ENCODE measurements around the gene PADI2. TPM values are rescaled to one million over a fixed set of nuclear protein-coding genes. Genes with fewer than 3 reads are reported as not detected.

Gene PADI2
- total RNA-seq, 1 donor from 2014 or later, result 0.28 TPM

- Mint-ChIP-seq H3K4me1 (ENCODE audit: unreplicated experiment) (no peaks in the 10 kb centered on the region), H3K4me3 (ENCODE audit: unreplicated experiment) (no peak overlapping the region), H3K27me3 (ENCODE audit: unreplicated experiment) (no peaks in the 10 kb centered on the region), H3K27ac (ENCODE audit: unreplicated experiment) (no peak overlapping the region), H3K36me3 (ENCODE audit: low read depth, unreplicated experiment) (peaks cover 18% of the 10 kb centered on the region), H3K9me3 (ENCODE audit: unreplicated experiment) (no peaks in the 10 kb centered on the region)
- TF ChIP-seq, protein P1, sequence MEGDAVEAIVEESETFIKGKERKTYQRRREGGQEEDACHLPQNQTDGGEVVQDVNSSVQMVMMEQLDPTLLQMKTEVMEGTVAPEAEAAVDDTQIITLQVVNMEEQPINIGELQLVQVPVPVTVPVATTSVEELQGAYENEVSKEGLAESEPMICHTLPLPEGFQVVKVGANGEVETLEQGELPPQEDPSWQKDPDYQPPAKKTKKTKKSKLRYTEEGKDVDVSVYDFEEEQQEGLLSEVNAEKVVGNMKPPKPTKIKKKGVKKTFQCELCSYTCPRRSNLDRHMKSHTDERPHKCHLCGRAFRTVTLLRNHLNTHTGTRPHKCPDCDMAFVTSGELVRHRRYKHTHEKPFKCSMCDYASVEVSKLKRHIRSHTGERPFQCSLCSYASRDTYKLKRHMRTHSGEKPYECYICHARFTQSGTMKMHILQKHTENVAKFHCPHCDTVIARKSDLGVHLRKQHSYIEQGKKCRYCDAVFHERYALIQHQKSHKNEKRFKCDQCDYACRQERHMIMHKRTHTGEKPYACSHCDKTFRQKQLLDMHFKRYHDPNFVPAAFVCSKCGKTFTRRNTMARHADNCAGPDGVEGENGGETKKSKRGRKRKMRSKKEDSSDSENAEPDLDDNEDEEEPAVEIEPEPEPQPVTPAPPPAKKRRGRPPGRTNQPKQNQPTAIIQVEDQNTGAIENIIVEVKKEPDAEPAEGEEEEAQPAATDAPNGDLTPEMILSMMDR (IDR thresholded peaks at IDR 0.05; ENCODE audit: unreplicated experiment), result no peak
- DNase-seq (ENCODE audit: low spot score), result no peak
Observed at GRCh38 chr1:17030206-17030605, 89.0 kb downstream of the PADI2 start.

DNA sequence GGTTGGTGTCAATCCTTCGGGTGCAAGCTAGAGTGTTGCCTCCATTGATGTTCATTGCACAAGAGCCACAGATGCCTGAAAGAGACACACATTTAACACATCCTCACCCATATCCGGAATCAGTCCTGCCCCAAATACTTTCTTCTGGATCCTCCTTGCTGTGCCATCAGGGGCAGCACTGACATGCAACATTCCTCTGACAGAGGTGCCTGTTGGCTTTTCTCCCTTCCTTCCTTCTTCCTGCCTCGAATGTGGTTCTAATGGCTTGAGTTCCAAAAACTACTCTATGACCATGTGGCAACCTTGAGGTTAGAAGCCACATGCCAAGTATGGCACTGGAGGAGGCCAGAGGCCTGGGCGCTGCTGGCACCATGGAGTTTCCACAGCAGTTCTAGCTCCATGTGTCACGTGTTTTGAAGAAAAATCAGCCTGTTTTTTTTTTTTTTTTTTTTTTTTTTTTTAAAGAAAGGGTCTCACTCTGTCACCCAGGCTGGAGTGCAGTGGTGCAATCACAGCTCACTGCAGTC, 90.5 kb downstream of the PADI2 start:
- no peaks in the 10 kb centered on the region for H3K4me1 Mint-ChIP-seq (ENCODE audit: unreplicated experiment)
- peak overlapping the region; percentile 1 for H3K4me3 Mint-ChIP-seq (ENCODE audit: unreplicated experiment)
- no peaks in the 10 kb centered on the region for H3K9me3 Mint-ChIP-seq (ENCODE audit: unreplicated experiment)
- DNase-seq (ENCODE audit: low spot score), result no peak
- H3K27ac Mint-ChIP-seq (ENCODE audit: unreplicated experiment), result no peak overlapping the region
- no peaks in the 10 kb centered on the region for H3K27me3 Mint-ChIP-seq (ENCODE audit: unreplicated experiment)
- peaks cover 24% of the 10 kb centered on the region for H3K36me3 Mint-ChIP-seq (ENCODE audit: low read depth, unreplicated experiment)
- TF ChIP-seq, protein P1 (IDR thresholded peaks at IDR 0.05; ENCODE audit: unreplicated experiment), result no peak

GRCh38 chr1:17027900-17028299, 91.4 kb downstream of the PADI2 start:
- H3K36me3 Mint-ChIP-seq (ENCODE audit: low read depth, unreplicated experiment), result peaks cover 26% of the 10 kb centered on the region

GRCh38 chr1:17027403-17027802, 91.8 kb downstream of the PADI2 start:
- no peaks in the 10 kb centered on the region for H3K9me3 Mint-ChIP-seq (ENCODE audit: unreplicated experiment)
- H3K27ac Mint-ChIP-seq (ENCODE audit: unreplicated experiment), result no peak overlapping the region
- TF ChIP-seq, protein P1 (IDR thresholded peaks at IDR 0.05; ENCODE audit: unreplicated experiment), result no peak
- H3K36me3 Mint-ChIP-seq (ENCODE audit: low read depth, unreplicated experiment), result peaks cover 29% of the 10 kb centered on the region
- H3K4me1 Mint-ChIP-seq (ENCODE audit: unreplicated experiment), result no peaks in the 10 kb centered on the region
- no peak for DNase-seq (ENCODE audit: low spot score)
- no peaks in the 10 kb centered on the region for H3K27me3 Mint-ChIP-seq (ENCODE audit: unreplicated experiment)
- peak overlapping the region; percentile 21 for H3K4me3 Mint-ChIP-seq (ENCODE audit: unreplicated experiment)

More at GRCh38 chr1:17027900-17028299, 91.4 kb downstream of the PADI2 start:
- peak overlapping the region; percentile 21 for H3K4me3 Mint-ChIP-seq (ENCODE audit: unreplicated experiment)
- H3K4me1 Mint-ChIP-seq (ENCODE audit: unreplicated experiment), result no peaks in the 10 kb centered on the region
- no peak overlapping the region for H3K27ac Mint-ChIP-seq (ENCODE audit: unreplicated experiment)
- H3K9me3 Mint-ChIP-seq (ENCODE audit: unreplicated experiment), result no peaks in the 10 kb centered on the region
- no peaks in the 10 kb centered on the region for H3K27me3 Mint-ChIP-seq (ENCODE audit: unreplicated experiment)
- TF ChIP-seq, protein P1 (IDR thresholded peaks at IDR 0.05; ENCODE audit: unreplicated experiment), result no peak
- DNase-seq (ENCODE audit: low spot score), result no peak

GRCh38 chr1:17024721-17025120, 94.5 kb downstream of the PADI2 start:
- Mint-ChIP-seq H3K9me3 (ENCODE audit: unreplicated experiment) (no peaks in the 10 kb centered on the region), H3K36me3 (ENCODE audit: low read depth, unreplicated experiment) (peaks cover 45% of the 10 kb centered on the region), H3K27ac (ENCODE audit: unreplicated experiment) (no peak overlapping the region), H3K27me3 (ENCODE audit: unreplicated experiment) (peaks cover 2% of the 10 kb centered on the region), H3K4me3 (ENCODE audit: unreplicated experiment) (no peak overlapping the region), H3K4me1 (ENCODE audit: unreplicated experiment) (no peaks in the 10 kb centered on the region)
- DNase-seq (ENCODE audit: low spot score), result no peak
- TF ChIP-seq, protein P1 (IDR thresholded peaks at IDR 0.05; ENCODE audit: unreplicated experiment), result no peak
